H9 (cell line): ENCODE results near the gene TMCO4. TPM values are rescaled to one million over a fixed set of nuclear protein-coding genes. Genes with fewer than 3 reads are reported as not detected.

Experiments
- DNase-seq: peaks from one replicate; pipeline ENCODE4 v3.0.0-alpha.2; 2017
- H2AFZ ChIP-seq: one replicate; pipeline ENCODE4 v1.6.1; 2013; ENCODE audit warnings: mild to moderate bottlenecking, low read length, control low read depth, moderate library complexity
- H2AK5ac ChIP-seq: 2 replicates; pipeline ENCODE4 v1.6.1; 2013; ENCODE audit warnings: low read length, control low read depth, mixed read lengths; ENCODE audit not compliant: insufficient read length
- H2BK120ac ChIP-seq: one replicate; pipeline ENCODE4 v1.6.1; 2013; ENCODE audit warnings: low read depth, mild to moderate bottlenecking, low read length, control low read depth, inconsistent platforms; ENCODE audit not compliant: poor library complexity, severe bottlenecking
- H2BK12ac ChIP-seq: 2 replicates; pipeline ENCODE4 v1.6.1; 2013; ENCODE audit warnings: low read length, control low read depth, mixed read lengths, low read depth; ENCODE audit not compliant: insufficient read length
- H2BK15ac ChIP-seq: 2 replicates; pipeline ENCODE4 v1.6.1; 2013; ENCODE audit warnings: low read depth, low read length, control low read depth
- H2BK20ac ChIP-seq: one replicate; pipeline ENCODE4 v1.6.1; 2013; ENCODE audit warnings: low read depth, mild to moderate bottlenecking, low read length, control low read depth, inconsistent platforms; ENCODE audit not compliant: poor library complexity, severe bottlenecking
- H2BK5ac ChIP-seq: 2 replicates; pipeline ENCODE4 v1.6.1; 2013; ENCODE audit warnings: low read length, control low read depth, mixed read lengths; ENCODE audit not compliant: insufficient read length
- H3K14ac ChIP-seq: 2 replicates; pipeline ENCODE4 v1.6.1; 2013; ENCODE audit warnings: low read length, control low read depth; ENCODE audit not compliant: insufficient read depth
- H3K18ac ChIP-seq: 2 replicates; pipeline ENCODE4 v1.6.1; 2013; ENCODE audit warnings: low read depth, mild to moderate bottlenecking, mixed read lengths, low read length, control low read depth; ENCODE audit not compliant: insufficient read length
- H3K23ac ChIP-seq: 2 replicates; pipeline ENCODE4 v1.6.1; 2013; ENCODE audit warnings: low read length, control low read depth, mixed read lengths, low read depth; ENCODE audit not compliant: insufficient read length
- H3K23me2 ChIP-seq: 2 replicates; pipeline ENCODE4 v1.6.1; 2013; ENCODE audit warnings: low read depth, mild to moderate bottlenecking, mixed read lengths, low read length, control low read depth; ENCODE audit not compliant: insufficient read length, poor library complexity, severe bottlenecking
- H3K27ac ChIP-seq: 2 replicates; pipeline ENCODE4 v1.5.1; 2013; ENCODE audit warnings: low read length, control low read depth, mixed read lengths, low read depth; ENCODE audit not compliant: insufficient read length
- H3K27me3 ChIP-seq: 2 replicates; pipeline ENCODE4 v1.6.1; 2013; ENCODE audit warnings: low read length, control low read depth, inconsistent platforms; ENCODE audit not compliant: insufficient read depth
- H3K4ac ChIP-seq: 2 replicates; pipeline ENCODE4 v1.6.1; 2013; ENCODE audit warnings: low read depth, mild to moderate bottlenecking, control low read depth, inconsistent platforms, low read length, moderate library complexity
- H3K4me1 ChIP-seq: 2 replicates; pipeline ENCODE4 v1.6.1; 2013; ENCODE audit warnings: low read length, control low read depth, inconsistent platforms; ENCODE audit not compliant: insufficient read depth
- H3K4me2 ChIP-seq: 2 replicates; pipeline ENCODE4 v1.6.1; 2013; ENCODE audit warnings: low read length, control low read depth, mixed read lengths; ENCODE audit not compliant: insufficient read length, insufficient read depth
- H3K56ac ChIP-seq: 2 replicates; pipeline ENCODE4 v1.6.1; 2013; ENCODE audit warnings: low read depth, mild to moderate bottlenecking, mixed read lengths, low read length, control low read depth; ENCODE audit not compliant: insufficient read length
- H3K79me1 ChIP-seq: 2 replicates; pipeline ENCODE4 v1.6.1; 2013; ENCODE audit warnings: low read depth, mild to moderate bottlenecking, moderate library complexity, low read length, control low read depth, inconsistent platforms; ENCODE audit not compliant: insufficient read depth, poor library complexity, severe bottlenecking
- H3K79me2 ChIP-seq: 2 replicates; pipeline ENCODE4 v1.6.1; 2013; ENCODE audit warnings: low read length, control low read depth, inconsistent platforms; ENCODE audit not compliant: insufficient read depth
- H3K9ac ChIP-seq: 2 replicates; pipeline ENCODE4 v1.6.1; 2013; ENCODE audit warnings: low read length, control low read depth, mixed read lengths; ENCODE audit not compliant: insufficient read length; ENCODE audit errors: extremely low read depth
- H3K9me3 ChIP-seq: one replicate; pipeline ENCODE4 v1.6.1; 2013; ENCODE audit warnings: low read depth, low read length, inconsistent platforms; ENCODE audit not compliant: control insufficient read depth
- H3T11ph ChIP-seq: one replicate; pipeline ENCODE4 v1.6.1; 2013; ENCODE audit warnings: mild to moderate bottlenecking, low read length, control low read depth, inconsistent platforms
- H4K20me1 ChIP-seq: one replicate; pipeline ENCODE4 v1.6.1; 2013; ENCODE audit not compliant: control insufficient read depth, insufficient read length, insufficient read depth
- H4K5ac ChIP-seq: 2 replicates; pipeline ENCODE4 v1.6.1; 2013; ENCODE audit warnings: low read depth, mild to moderate bottlenecking, mixed read lengths, low read length, control low read depth; ENCODE audit not compliant: insufficient read length
- H4K8ac ChIP-seq: replicated peaks from 2 replicates; pipeline ENCODE4 v1.6.1; 2013; ENCODE audit warnings: low read length, control low read depth, mixed read lengths, low read depth; ENCODE audit not compliant: insufficient read length
- H4K91ac ChIP-seq: 2 replicates; pipeline ENCODE4 v1.6.1; 2013; ENCODE audit warnings: low read depth, mild to moderate bottlenecking, moderate library complexity, mixed read lengths, low read length, control low read depth; ENCODE audit not compliant: insufficient read length
- H3K27ac Mint-ChIP-seq, 3 experiments: 2 replicates in 2 of 3; 3 replicates in 1 of 3; pipeline ENCODE4 v1.8.0; 2020 to 2021; ENCODE audit warnings: mixed read lengths in 3 of 3, mild to moderate bottlenecking in 1 of 3, moderate library complexity in 1 of 3
- H3K27me3 Mint-ChIP-seq: 2 replicates; pipeline ENCODE4 v1.8.0; 2021; ENCODE audit warnings: low read depth, mild to moderate bottlenecking, moderate library complexity, mixed read lengths
- H3K36me3 Mint-ChIP-seq, 3 experiments: 2 replicates in 2 of 3; 3 replicates in 1 of 3; pipeline ENCODE4 v1.8.0; 2020 to 2021; ENCODE audit warnings: low read depth in 3 of 3, mixed read lengths in 3 of 3; ENCODE audit not compliant: insufficient read depth in 1 of 3
- H3K4me1 Mint-ChIP-seq, 2 experiments: 2 replicates each; pipeline ENCODE4 v1.8.0; 2020; ENCODE audit warnings: mixed read lengths in 2 of 2
- H3K4me3 Mint-ChIP-seq, 2 experiments: 2 replicates in 1 of 2; 3 replicates in 1 of 2; pipeline ENCODE4 v1.8.0; 2020 to 2021; ENCODE audit warnings: mild to moderate bottlenecking in 2 of 2, mixed read lengths in 2 of 2, moderate library complexity in 1 of 2
- H3K9me3 Mint-ChIP-seq, 2 experiments: 2 replicates in 1 of 2; 3 replicates in 1 of 2; pipeline ENCODE4 v1.8.0; 2020; ENCODE audit warnings: mild to moderate bottlenecking in 2 of 2, mixed read lengths in 2 of 2, moderate library complexity in 1 of 2
- WGBS: extraction: QIAGEN DNeasy Blood & Tissue Kit; methylation state at CpG from one replicate; pipeline ENCODE4 v1.1.7; 2013; ENCODE audit warnings: missing lambda C conversion rate, low lambda C conversion rate, mixed read lengths; ENCODE audit not compliant: insufficient read length; ENCODE audit errors: extremely low coverage; 5-methylcytosine and 5-hydroxymethylcytosine counted together
- total RNA-seq: library from RNA; stranded (reverse); gene quantifications from 2 replicates; pipeline ENCODE4 v1.2.1, GENCODE V29; 2021
- TF ChIP-seq, protein P1 (sequence below): fragments of 200-600 bp; sonication (generic); conservative IDR thresholded peaks from 3 replicates; pipeline ENCODE4 v1.8.0; 2021; ENCODE audit warnings: antibody characterized with exemption, mild to moderate bottlenecking

Gene TMCO4
- total RNA-seq, 1 experiment from 2014 or later: 4.0 TPM

DNA sequence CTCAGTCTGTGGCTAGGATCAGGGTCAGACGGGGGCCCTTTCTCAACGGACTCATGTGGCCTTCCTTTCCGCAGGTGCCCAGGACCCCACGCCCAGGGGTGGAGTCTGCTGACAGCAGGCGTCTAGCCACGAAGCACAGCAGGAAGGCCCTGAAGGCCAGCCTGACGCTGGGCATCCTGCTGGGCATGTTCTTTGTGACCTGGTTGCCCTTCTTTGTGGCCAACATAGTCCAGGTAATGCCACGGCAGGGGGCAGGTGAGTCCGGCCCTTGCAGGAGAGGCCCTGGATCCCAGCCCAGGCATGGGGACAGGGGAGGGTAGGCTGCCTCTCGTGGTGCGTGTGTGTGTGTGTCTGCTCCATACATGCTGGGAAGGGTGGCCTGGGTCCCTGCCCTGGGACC, 121.2 kb downstream of the TMCO4 start:
- no peaks in the 10 kb centered on the region for H3K23me2 ChIP-seq
- H3K27me3 Mint-ChIP-seq: peaks cover 36% of the 10 kb centered on the region
- no CpG with 5 or more reads among the region's 11 CpGs for WGBS
- no peaks in the 10 kb centered on the region for H3K9me3 Mint-ChIP-seq
- H4K8ac ChIP-seq: no peak overlapping the region
- TF ChIP-seq, protein P1, sequence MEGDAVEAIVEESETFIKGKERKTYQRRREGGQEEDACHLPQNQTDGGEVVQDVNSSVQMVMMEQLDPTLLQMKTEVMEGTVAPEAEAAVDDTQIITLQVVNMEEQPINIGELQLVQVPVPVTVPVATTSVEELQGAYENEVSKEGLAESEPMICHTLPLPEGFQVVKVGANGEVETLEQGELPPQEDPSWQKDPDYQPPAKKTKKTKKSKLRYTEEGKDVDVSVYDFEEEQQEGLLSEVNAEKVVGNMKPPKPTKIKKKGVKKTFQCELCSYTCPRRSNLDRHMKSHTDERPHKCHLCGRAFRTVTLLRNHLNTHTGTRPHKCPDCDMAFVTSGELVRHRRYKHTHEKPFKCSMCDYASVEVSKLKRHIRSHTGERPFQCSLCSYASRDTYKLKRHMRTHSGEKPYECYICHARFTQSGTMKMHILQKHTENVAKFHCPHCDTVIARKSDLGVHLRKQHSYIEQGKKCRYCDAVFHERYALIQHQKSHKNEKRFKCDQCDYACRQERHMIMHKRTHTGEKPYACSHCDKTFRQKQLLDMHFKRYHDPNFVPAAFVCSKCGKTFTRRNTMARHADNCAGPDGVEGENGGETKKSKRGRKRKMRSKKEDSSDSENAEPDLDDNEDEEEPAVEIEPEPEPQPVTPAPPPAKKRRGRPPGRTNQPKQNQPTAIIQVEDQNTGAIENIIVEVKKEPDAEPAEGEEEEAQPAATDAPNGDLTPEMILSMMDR: no peak
- H3K14ac ChIP-seq: no peak overlapping the region; the same call in 1 of the 2 replicates
- no peaks in the 10 kb centered on the region for H3K4me1 ChIP-seq
- H3K18ac ChIP-seq: no peak overlapping the region
- no peak overlapping the region for H3K23ac ChIP-seq
- H2BK120ac ChIP-seq: no peak overlapping the region
- H3K4me3 Mint-ChIP-seq: no peak overlapping the region
- no peaks in the 10 kb centered on the region for H3K9me3 ChIP-seq
- H2BK12ac ChIP-seq: no peak overlapping the region
- no peak overlapping the region for H4K91ac ChIP-seq
- no peak overlapping the region for H2BK5ac ChIP-seq
- H2AFZ ChIP-seq: no peak overlapping the region
- no peaks in the 10 kb centered on the region for H3K27me3 ChIP-seq
- H2BK15ac ChIP-seq: no peak overlapping the region
- no peak overlapping the region for H3K4me2 ChIP-seq
- H3K4ac ChIP-seq: no peak overlapping the region
- H3K79me2 ChIP-seq: no peaks in the 10 kb centered on the region
- H3K36me3 Mint-ChIP-seq: no peaks in the 10 kb centered on the region
- H3K79me1 ChIP-seq: no peaks in the 10 kb centered on the region
- H4K20me1 ChIP-seq: no peaks in the 10 kb centered on the region
- no peak overlapping the region for H3T11ph ChIP-seq
- H2BK20ac ChIP-seq: no peak overlapping the region
- H3K4me1 Mint-ChIP-seq: peaks cover 18 to 42% of the 10 kb centered on the region in 2 experiments
- no peak overlapping the region for H3K9ac ChIP-seq
- H4K5ac ChIP-seq: no peak overlapping the region
- H3K27ac ChIP-seq: no peak overlapping the region
- H3K27ac Mint-ChIP-seq: no peak overlapping the region
- no peak overlapping the region for H3K56ac ChIP-seq
- DNase-seq: no peak
- no peak overlapping the region for H2AK5ac ChIP-seq
